Peyer's patch (tissue), 4 donors: ENCODE data around the gene MEF2A. TPM values are rescaled to one million over a fixed set of nuclear protein-coding genes. Genes with fewer than 3 reads are reported as not detected.

ENCODE experiments used
- DNase-seq, 3 donors: peaks; one replicate each; pipeline ENCODE4 v3.0.0-alpha.2; 2017 to 2019
- H3K27ac ChIP-seq, 4 donors: fragments of 200-600 bp; sonication (generic); one replicate each; pipeline ENCODE4 v1.5.1; 2016 to 2019
- H3K27me3 ChIP-seq, 2 donors: fragments of 200-600 bp; sonication (generic); one replicate each; pipeline ENCODE4 v1.5.1; 2019
- H3K36me3 ChIP-seq, 3 donors: fragments of 200-600 bp; sonication (generic); one replicate each; pipeline ENCODE4 v1.5.1; 2016 to 2019
- H3K4me1 ChIP-seq, 4 donors: fragments of 200-600 bp; sonication (generic); one replicate each; pipeline ENCODE4 v1.5.1; 2016 to 2019
- H3K4me3 ChIP-seq, 4 donors: fragments of 200-600 bp; sonication (generic); 1 replicate in 3 of 4; 2 replicates in 1 of 4; pipeline ENCODE4 v1.5.1; 2016 to 2019; ENCODE audit warnings: mild to moderate bottlenecking in 1 of 4
- H3K9me3 ChIP-seq, 4 donors: fragments of 200-600 bp; sonication (generic); one replicate each; pipeline ENCODE4 v1.5.1; 2016 to 2019; ENCODE audit warnings: mild to moderate bottlenecking in 1 of 4
- POLR2A ChIP-seq, 2 donors: fragments of 450-650 bp; IDR thresholded peaks; one replicate each; pipeline ENCODE4 v1.5.1; 2017; ENCODE audit warnings: antibody characterized with exemption in 2 of 2, mild to moderate bottlenecking in 2 of 2, moderate library complexity in 2 of 2
- total RNA-seq, 4 donors: library from RNA; depleted of rRNA; stranded (reverse); fragments of >200 nt; gene quantifications; one replicate each; pipeline ENCODE4 v1.1.0, GENCODE V29; 2016
- TF ChIP-seq, protein P1 (sequence below), 6 experiments: fragments of 450-650 bp in 4 of 6; fragments of 200-600 bp in 2 of 6; sonication (generic) in 1 of 6; IDR thresholded peaks; one replicate each; pipeline ENCODE4 v1.5.1; 2017 to 2019; ENCODE audit warnings: antibody characterized with exemption in 6 of 6, mild to moderate bottlenecking in 3 of 6, moderate library complexity in 1 of 6

MEF2A gene
- total RNA-seq, 4 donors from 2014 or later = 34.1 to 94.1 (median 41.4) TPM

DNA sequence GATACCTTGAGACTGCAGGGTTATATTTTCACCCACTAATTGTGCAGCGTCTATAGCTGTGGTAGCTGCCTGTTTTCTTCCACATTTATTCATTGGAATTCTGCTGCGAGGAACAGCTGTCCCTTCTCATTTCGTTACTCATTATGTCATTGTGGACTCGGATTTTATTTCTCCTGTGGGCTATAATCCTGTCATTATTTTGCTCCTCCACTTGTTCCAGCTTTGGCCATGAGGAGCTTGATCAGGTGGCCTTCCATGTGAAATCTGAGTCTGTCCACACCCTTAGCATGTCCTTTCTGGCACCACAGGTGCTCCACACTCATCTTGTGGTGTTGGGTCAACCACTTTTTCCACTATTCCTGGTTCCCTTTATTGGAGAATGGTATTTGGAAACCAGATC lies 152.6 kb downstream of the MEF2A start:
- peaks cover 0 to 19% (median 0%) of the 10 kb centered on the region in 3 donors for H3K36me3 ChIP-seq
- no peak overlapping the region for H3K4me3 ChIP-seq
- no peak for DNase-seq
- no peaks in the 10 kb centered on the region for H3K27me3 ChIP-seq
- H3K27ac ChIP-seq = no peak overlapping the region
- peaks cover 0 to 14% (median 1%) of the 10 kb centered on the region in 4 donors for H3K4me1 ChIP-seq
- TF ChIP-seq, protein P1, sequence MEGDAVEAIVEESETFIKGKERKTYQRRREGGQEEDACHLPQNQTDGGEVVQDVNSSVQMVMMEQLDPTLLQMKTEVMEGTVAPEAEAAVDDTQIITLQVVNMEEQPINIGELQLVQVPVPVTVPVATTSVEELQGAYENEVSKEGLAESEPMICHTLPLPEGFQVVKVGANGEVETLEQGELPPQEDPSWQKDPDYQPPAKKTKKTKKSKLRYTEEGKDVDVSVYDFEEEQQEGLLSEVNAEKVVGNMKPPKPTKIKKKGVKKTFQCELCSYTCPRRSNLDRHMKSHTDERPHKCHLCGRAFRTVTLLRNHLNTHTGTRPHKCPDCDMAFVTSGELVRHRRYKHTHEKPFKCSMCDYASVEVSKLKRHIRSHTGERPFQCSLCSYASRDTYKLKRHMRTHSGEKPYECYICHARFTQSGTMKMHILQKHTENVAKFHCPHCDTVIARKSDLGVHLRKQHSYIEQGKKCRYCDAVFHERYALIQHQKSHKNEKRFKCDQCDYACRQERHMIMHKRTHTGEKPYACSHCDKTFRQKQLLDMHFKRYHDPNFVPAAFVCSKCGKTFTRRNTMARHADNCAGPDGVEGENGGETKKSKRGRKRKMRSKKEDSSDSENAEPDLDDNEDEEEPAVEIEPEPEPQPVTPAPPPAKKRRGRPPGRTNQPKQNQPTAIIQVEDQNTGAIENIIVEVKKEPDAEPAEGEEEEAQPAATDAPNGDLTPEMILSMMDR (IDR thresholded peaks at IDR 0.05) = no peak
- TF ChIP-seq POLR2A (IDR thresholded peaks at IDR 0.05) = no peak
- no peaks in the 10 kb centered on the region for H3K9me3 ChIP-seq

DNA sequence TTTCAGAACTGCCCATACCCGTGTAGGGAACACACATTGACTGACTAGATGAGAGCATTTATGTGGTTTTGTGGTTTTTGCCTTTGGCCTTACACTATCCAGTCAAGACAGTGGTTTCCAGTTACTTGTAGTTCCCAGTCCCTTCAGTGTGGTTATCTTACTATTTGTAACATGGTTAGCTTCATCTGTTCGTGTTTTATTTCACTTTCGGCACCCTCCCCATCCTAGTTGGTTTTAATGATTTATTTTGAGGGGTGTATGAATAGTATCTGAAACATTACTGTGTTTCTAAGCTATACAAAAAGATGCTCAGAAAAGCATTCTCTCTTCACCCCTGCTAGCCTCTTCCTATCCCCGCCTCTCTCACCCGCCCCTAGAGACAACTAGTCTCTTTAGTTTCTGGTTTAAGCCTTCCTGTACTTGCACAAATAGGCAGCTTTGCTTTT lies 153.3 kb downstream of the MEF2A start:
- no peak overlapping the region for H3K27ac ChIP-seq
- DNase-seq = no peak
- H3K4me3 ChIP-seq = no peak overlapping the region
- no peaks in the 10 kb centered on the region for H3K9me3 ChIP-seq
- TF ChIP-seq, protein P1 (IDR thresholded peaks at IDR 0.05) = no peak
- TF ChIP-seq POLR2A (IDR thresholded peaks at IDR 0.05) = no peak
- H3K4me1 ChIP-seq = peaks cover 0 to 14% (median 1%) of the 10 kb centered on the region in 4 donors
- H3K36me3 ChIP-seq = peaks cover 0 to 12% (median 0%) of the 10 kb centered on the region in 3 donors
- no peaks in the 10 kb centered on the region for H3K27me3 ChIP-seq

DNA sequence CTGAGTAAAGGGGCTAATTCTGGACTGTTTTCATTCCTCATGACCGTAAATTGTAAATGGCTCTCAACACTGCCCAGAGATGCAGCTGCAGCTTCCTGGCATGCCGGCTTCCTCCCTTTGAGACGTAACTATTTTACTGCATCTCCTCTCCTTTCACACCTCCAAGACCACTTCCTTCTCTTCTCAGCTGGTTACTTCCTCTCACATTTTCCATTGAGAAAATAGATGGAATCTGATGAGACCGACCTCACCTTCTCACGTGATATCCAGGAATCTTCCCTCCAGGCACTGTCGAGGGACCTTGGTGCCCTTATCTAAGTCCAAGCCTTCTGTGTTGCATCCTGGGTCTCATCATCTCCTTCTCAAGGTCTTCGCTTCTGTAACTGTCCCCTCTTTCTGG lies 154.7 kb downstream of the MEF2A start:
- Histone ChIP-seq H3K4me1 (peaks cover 0 to 14% (median 1%) of the 10 kb centered on the region in 4 donors), H3K9me3 (no peaks in the 10 kb centered on the region), H3K36me3 (peaks cover 0 to 8% (median 0%) of the 10 kb centered on the region in 3 donors), H3K4me3 (no peak overlapping the region), H3K27me3 (no peaks in the 10 kb centered on the region), H3K27ac (no peak overlapping the region)
- no peak for TF ChIP-seq POLR2A (IDR thresholded peaks at IDR 0.05)
- TF ChIP-seq, protein P1 (IDR thresholded peaks at IDR 0.05) = no peak
- DNase-seq = no peak

DNA sequence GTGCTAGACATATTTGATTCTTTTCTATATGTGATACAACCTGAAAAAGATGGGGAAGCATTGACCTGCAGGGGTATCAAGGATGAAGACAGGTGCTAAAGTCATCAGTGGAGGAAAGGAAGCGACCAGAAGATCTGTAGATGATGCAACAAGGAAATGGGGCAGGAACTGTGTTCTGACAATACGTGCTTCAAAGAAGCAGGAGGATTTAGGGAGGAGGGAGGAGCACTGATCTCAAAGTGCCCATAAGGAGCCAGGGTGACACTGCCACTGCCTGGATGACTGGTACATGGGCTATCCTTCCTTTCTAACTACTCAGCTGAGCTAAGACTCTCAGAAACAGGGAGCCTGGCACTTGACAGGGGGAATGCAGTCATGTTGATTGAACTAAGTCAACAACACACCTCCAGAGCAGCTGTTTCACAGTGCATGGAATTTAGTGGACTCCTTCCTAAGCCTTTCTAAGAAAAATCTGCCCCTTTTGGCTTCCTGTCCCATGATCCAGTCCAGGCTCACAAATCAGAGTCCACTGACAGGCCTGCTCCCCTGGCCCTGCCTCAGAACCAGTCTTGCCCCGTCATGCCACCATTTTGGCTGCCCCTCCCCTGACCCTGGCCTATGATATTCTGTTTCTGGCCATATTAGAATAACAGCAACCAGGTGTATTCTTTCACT lies 155.5 kb downstream of the MEF2A start:
- Histone ChIP-seq H3K27me3 (no peaks in the 10 kb centered on the region), H3K36me3 (peaks cover 0 to 5% (median 0%) of the 10 kb centered on the region in 3 donors), H3K4me1 (peaks cover 0 to 14% (median 1%) of the 10 kb centered on the region in 4 donors), H3K9me3 (no peaks in the 10 kb centered on the region), H3K4me3 (no peak overlapping the region), H3K27ac (no peak overlapping the region)
- TF ChIP-seq, protein P1 (IDR thresholded peaks at IDR 0.05) = no peak
- TF ChIP-seq POLR2A (IDR thresholded peaks at IDR 0.05) = no peak
- no peak for DNase-seq

DNA sequence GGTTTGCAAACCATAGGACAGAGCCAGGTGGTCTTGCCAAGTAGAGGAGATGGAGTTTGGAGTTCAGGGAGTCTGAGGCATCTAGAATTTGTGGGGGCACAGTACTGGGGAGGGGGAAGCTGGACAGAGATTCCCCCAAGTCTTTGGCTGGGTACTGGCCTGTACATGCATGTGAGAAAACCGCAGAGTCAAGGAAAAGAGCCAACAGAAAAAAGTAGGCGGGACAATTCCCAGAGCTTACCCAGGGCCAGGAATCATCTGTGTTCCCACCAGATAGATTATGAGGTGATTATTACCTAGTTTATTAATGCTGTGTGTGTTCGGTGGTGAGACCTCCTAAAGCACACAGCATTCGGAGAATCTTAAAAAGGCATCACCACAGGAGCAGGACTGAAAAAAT lies 156.1 kb downstream of the MEF2A start:
- Histone ChIP-seq H3K4me3 (no peak overlapping the region), H3K4me1 (peaks cover 0 to 8% (median 1%) of the 10 kb centered on the region in 4 donors), H3K36me3 (no peaks in the 10 kb centered on the region), H3K9me3 (no peaks in the 10 kb centered on the region), H3K27me3 (no peaks in the 10 kb centered on the region), H3K27ac (no peak overlapping the region)
- TF ChIP-seq, protein P1 (IDR thresholded peaks at IDR 0.05) = no peak
- no peak for TF ChIP-seq POLR2A (IDR thresholded peaks at IDR 0.05)
- no peak for DNase-seq
